HG02884 (cell line): Measurements from ENCODE around the gene SLC6A18.
"Not testable (repeated sequence)": the region's sequence is repeated elsewhere in the genome, so short reads cannot be mapped to it uniquely, and the experiment has no call there.

ENCODE experiments used
- ATAC-seq: cut with Tn5 transposase; IDR thresholded peaks from one replicate; pipeline ENCODE4 v1.9.1; 2021; ENCODE audit warnings: mild to moderate bottlenecking, moderate library complexity; ENCODE audit not compliant: unreplicated experiment

SLC6A18 gene

DNA sequence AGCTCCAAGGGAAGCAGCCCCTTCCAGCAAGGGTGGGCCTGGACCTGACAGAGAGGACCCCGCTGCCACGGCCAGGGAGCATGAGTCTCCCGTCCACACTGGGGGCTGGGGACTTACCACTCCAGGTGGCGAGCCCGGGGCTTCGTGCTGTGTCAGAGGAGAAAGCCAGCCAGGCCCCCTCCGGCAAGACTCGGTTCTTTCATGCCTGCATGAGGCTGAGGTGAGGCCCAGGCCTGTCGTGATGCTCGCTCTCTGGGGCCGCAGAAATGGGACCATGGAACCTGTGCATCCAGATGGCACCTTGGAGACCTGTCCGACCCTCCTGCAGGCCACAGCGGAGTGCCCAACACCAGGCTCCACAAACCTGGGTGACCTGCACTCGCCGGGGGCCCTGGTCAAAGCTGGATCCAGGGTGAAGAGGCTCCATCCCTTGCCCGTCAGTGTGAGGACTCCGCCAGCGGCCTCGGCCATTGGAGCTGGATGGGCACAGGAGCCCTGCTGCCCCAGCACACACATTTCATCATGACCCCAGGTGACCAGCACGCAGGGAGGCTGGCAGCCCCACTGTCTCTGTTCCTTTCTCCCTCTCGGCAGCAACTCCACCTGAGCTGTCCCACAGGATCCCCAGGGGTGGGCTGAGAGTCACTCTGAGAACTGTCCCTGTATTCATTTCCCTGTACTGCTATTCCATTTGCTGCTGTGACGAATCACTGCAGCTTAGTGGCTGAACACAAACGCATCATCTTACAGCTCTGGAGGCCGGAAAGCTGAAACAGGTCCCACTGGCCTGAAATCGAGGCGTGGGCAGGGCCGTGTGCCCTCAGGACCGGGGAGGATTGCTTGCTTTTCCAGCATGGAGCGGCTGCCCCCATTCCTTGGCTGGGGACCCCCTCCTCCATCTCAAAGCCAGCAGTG, 24.4 kb downstream of the SLC6A18 start:
- ATAC-seq, result no peak

DNA sequence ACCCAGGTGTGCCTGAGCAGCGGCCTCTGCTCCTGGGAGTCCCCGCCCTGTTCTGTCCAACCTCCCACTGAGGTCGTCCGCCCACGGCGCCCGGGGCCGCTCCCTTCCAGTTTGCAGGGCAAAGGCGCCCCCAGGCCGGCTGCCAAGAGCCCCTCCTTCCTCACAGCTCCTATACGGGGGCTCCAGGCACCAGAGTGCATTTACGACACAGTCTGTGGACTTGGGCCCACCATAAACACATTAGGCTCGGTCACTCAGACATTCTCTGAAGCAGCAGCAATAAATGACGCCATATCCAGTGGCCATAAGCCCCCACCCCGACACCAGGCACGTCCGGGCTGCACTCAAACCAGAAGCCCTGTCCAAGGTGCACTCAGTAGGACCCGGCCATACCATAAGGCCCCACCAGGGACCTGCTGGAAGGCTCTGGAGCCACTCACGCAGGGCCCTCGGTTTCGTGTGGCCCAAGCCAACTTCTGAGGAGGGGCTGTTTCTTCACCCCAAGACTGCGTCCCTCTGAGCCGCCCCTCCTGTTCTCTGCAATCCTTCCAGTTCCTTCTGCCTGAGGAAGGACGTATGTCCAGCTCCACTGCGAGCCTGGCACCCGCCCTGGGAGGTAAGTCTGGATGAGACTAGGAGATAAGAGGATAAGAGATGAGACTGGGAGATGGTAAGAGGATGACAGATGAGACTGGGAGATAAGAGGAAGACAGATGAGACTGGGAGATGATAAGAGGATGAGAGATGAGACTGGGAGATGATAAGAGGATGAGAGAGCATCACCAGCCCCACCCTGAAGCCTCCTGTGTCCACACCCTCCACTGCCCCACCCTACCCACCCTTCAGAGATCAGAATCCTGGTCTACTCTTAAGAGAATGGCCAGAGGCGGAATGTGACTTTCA, 26.7 kb downstream of the SLC6A18 start:
- no peak for ATAC-seq

DNA sequence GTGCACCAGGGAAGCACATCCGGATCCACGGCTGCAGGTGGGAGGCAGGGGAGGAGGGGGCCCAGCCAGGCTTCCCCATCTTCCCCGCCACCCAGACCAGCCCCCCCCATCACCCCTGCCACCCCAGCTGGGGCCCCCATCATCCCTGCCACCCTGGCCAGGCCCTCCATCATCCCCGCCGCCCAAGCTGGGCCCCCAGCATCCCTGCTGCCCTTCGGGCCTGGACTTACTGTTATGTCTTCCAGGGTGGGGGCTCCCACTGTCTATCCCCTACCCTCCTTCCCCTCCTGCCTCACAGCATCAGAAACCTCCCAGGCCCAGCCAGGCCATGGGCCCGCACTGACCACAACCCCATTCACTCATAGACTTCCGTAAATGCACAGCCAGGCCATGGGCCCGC, 27.5 kb downstream of the SLC6A18 start:
- ATAC-seq, result no peak

DNA sequence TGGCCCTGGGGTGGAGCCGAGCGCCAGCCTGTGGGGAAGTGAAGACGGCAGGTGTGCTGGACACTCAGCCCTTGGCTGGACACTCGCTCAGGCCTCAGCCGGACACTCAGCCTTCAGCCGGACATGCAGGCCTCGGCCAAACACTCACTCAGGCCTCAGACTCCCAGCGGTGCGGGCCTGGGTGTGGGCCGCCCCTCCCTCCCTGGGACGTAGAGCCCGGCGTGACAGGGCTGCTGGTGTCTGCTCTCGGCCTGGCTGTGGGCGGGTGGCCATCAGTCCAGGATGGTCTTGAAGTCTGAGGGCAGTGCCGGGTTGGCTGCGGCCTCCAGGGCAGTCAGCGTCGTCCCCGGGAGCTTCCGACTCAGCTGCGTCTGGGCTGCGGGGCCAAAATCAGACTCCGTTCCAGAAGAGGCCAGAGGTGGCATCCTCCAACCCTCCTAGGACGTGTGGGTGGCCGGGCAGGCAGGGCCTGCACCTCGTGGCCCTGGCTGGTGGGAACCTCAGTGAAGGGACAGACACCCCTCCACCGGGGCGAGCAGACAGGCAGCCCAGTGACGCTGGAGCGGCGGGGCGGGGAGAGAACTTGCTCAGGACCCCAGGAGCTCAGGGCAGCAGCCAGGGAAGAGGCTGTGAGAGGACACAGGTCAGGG, 28.4 kb downstream of the SLC6A18 start:
- ATAC-seq, result no peak

DNA sequence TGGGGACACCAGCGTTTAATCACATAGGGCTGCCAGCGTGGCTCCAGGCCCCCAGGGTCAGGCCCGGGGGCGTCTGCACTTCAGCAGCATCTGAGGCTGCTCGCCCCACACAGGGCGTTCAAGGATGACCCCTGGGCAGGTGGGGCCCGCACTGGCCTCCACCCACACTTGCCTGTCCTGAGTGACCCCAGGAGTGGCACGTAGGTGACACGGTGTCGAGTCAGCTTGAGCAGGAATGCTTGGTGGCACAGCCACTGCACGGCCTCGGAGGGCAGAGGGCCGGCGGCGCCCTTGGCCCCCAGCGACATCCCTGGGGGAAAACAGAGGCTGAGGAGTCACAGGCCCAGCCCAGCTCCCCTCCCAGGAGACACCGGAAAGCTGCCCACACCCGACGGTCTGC, 29.0 kb downstream of the SLC6A18 start:
- ATAC-seq, result no peak

DNA sequence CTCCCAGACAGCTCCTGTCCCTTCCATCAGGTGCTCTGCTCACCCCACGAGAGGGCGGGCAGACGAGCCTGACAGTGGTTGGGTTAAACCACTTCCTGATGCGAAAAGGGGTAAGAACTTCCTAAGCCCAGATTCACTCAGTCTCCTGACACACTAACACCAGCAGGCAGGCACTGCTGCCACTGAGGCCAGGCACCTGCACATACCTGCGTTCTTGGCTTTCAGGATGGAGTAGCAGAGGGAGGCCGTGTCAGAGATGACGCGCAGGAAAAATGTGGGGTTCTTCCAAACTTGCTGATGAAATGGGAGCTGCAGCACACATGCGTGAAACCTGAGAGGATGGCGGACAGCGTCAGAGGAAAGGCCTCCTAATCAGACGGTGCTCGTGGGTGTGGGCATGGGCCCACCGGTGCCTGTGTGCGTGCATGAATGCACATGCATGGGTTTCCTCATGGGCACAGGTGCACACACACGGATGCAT, 29.9 kb downstream of the SLC6A18 start:
- ATAC-seq, result no peak

DNA sequence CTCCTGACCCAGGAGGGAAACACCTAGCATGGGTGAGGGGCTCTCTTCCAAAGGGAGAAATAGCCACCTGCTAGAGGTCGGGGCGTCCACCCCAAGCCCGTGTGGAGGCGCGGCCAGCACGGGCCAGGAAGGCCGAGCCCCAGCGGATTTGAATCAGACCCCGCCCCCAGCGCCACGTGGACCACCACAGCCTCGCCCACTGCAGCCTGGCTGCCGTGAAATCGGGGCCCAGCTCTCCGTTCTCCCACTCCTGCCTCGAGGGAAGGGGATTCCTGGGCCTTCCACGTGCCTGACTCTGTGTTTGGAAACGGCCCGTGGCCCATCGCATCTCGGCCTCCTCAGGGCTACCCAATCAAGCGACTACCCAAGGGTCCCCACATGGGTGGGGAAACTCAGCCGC, 31.6 kb downstream of the SLC6A18 start:
- ATAC-seq, result no peak

DNA sequence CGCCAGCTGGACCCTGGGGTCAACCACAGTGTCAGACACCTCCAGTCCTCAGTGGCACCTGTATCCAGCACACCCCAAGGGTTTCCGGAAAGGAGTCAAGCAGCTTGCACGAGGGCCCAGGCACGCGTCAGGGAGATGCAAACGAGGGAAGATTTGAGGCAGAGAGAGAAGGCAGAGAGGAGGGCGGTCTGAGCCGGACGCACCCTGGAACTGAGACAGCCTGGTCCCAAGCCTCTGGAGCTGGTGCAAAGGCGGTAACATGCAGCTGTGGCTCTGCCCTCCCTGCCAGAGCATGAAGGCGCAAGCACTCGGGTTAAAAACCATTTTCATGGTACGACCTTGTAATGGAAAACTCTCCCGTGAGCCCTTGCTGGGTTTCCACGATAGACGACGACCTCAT, 32.2 kb downstream of the SLC6A18 start:
- ATAC-seq, result no peak

DNA sequence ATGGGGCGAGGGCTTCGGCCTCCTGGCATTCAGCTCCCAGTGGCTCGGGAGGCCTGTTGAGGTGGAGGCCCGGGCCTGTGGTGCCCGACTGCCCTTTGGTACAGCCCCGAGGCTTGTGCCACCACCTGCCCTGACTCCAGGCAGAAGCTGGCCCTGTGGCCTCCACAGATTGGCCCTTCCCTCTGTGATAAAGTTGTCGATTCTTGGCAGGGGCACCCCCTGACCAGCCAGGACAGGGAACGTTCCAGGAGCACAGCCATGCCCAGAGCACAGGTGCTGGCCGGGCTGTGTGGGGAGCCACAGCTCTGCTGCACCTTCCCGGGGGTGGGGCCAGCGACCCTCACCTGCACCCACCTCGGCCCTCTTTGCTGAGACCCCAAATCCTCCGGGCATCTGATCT, 32.7 kb downstream of the SLC6A18 start:
- ATAC-seq, result no peak

DNA sequence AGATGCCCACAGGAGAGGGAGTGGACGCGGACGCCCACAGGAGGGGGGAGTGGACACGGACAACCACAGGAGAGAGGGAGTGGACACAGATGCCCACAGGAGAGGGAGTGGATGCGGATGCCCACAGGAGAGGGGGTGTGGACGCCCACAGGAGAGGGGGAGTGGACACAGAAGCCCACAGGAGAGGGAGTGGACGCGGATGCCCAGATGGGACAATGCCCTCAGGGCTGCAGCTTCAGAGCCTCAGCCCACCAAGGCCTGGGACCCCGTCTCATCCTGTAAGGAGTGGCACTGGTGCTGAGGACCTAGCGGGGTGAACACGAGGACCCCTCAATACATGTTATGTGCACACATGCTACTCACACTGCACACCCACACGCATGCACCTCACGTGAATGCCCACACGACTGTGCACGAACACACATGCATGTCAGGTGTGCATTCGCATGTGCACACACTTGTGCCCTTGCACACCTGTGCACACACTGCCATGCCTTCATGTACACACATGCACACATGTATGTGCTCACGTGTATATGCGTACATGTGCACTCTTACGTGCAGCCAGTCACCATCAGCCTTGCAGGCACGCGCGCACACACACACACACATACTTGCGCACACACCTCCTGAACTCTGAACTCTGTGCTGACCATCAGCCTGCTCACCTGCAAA, 34.8 kb downstream of the SLC6A18 start:
- ATAC-seq, result no peak

DNA sequence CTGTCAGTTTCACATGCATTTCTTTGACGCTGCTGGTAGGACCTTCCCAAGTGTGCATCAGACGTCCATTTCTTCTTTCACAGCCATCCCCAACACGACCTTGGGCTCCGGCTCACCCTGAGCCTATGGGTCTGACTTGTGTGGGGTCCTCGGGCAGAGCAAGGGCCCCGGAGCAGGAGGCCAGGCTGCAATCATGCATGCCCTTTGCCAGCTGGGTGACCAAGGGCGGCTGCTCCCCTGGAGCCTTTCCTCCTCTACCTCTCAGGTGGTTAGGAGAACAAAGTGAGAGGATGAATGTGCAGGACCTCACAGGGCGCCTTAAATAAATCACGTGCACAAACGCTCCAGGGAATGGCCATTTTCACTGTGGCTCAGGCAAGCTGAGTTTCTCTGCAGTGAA, 36.5 kb downstream of the SLC6A18 start:
- no peak for ATAC-seq

DNA sequence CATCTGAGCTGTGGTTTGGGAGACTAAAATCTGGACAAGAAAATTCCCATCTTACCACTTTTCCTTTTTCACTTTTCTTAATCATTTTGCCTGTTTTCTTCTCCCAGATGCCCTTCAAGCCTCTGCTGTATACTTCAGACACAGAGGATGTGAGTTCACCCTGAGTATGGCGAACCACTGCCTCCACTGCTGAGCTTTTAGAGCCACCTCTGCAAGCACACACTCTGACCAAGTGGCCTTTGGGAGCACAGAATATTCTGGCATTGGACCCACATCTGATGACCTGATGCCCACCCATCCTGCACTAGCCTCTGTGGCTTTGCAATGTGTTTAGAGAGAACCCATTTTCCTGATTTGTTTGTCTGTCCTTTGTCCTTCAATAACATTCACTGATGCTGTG, 37.2 kb downstream of the SLC6A18 start:
- ATAC-seq, result no peak

DNA sequence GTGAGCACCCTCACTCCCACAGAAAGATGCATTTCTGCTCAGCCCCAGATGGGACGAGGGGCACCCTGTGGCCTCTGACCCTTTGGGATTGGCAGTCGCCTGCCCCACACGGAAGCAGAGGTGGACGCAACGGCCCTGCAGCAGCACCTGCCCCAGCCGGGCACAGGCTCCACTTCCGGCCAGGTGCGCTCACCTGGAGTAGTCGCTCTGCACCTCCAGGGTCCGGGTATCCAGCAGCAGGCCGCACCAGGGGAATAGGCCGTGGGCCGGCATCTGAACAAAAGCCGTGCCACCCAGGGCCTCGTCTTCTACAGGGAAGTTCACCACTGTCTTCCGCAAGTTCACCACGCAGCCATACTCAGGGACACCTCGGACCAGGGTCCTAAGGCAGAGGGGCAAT, 39.0 kb downstream of the SLC6A18 start:
- no peak for ATAC-seq

DNA sequence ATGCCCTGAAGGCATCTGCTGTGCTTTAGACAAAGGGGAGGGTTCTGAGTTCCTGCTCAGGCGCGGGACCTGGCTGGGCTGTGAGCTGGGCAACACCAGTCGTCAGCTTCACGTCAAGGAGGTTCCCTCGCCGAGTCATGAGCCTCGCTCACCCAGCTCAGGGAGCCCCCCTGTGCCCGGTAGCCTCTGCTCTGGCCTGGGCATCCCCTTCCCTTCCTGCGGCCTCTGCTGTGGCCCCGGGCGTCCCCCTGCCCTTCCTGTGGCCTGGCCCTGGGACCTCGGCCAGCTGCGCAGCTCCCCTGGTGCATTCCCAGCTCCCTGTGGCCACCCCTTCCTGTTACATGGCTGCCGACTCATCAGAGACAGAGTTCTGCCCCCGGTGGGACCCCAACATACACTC, 39.8 kb downstream of the SLC6A18 start:
- no peak for ATAC-seq

DNA sequence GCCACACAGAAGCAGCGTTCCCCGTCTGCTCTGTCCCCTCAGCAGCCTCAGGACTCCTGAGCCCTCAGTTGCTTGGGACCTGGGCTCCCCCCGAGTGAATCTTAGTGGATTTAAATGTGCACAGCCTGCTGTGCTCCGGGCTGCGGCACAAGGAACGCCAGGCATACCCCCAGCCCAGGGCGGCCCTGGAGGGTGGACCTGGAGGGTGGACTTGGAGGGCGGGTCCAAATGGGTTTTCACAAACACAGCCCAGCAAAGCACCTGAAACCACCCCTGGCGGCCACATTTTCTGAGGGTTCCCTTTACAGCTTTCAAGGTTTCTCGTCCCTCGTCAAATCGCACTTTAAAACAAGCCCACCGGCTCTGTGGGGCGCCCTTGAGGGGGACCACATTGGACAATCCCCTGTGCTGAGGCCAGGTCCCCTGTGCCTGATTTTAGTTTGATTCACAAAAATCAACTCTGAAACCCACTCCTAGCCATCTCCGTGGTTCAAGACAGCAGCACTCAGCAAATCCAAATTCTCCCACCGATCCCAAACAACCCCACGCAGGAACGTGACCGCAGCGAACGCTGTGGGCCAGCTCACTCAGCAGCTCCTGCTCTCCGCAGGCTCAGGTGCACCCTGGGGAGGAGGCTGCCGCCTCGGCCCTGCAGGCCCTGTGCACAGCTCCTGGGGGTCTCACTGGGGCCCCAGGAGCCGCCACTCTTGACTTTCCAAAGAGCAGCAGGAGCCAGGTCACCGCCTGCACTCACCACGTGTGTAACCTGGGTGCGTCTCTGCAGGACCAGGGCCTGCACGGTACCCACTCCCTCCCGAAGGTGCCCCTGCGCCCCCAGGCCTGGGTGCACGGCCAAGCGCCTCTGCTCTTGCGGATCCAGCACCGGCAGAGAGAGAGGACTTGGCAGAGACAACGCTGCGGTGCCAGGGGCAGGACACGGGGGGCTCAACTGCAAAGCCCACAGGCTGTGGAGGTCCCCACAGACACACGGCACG, 40.6 kb downstream of the SLC6A18 start:
- no peak for ATAC-seq

DNA sequence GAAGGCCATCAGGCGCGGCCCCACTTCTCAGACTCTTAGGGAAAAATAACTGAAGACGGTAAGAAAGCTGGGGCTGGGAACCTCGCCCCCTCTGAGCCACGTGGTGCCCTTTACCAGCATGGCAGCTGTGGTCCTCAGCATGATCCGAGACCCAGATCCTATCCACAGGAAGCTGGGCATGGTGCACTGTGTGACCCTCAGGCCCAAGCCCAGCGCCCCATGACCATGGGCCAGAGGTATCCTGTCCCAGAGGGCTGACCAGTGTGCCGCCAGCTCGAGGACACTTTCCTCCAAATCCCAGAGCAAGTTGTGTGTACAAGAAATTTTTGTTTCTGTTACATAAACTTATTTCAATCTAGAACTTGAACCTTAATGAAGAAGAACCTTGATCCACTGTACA, 41.6 kb downstream of the SLC6A18 start:
- ATAC-seq, result no peak

DNA sequence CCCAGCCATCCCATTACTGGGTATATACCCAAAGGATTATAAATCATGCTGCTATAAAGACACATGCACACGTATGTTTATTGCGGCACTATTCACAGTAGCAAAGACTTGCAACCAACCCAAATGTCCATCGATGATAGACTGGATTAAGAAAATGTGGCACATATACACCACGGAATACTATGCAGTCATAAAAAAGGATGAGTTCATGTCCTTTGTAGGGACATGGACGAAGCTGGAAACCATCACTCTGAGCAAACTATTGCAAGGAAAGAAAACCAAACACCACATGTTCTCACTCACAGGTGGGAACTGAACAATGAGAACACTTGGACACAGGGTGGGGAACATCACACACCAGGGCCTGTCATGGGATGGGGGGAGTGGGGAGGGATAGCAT, 42.3 kb downstream of the SLC6A18 start:
- ATAC-seq, result not testable (repeated sequence)

DNA sequence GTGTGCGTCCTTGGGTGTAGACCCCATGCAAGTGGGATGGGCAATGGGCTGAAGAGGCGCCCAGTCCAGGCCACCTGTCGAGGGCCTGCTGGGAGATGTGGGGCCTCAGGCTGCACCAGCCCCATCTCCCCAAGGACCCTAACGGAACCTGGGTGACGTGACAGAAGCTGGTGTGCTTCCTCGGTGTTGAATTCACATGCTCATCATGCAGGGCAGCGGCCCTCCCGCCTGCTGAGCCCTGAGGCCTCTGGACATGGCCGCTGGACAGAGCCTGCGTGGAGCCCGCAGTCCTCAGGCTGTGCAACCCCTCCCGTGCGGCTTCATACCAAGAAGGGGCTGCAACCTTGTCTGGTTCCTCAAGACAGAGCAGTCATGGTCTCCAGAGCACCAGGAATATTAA, 42.9 kb downstream of the SLC6A18 start:
- ATAC-seq, result no peak

DNA sequence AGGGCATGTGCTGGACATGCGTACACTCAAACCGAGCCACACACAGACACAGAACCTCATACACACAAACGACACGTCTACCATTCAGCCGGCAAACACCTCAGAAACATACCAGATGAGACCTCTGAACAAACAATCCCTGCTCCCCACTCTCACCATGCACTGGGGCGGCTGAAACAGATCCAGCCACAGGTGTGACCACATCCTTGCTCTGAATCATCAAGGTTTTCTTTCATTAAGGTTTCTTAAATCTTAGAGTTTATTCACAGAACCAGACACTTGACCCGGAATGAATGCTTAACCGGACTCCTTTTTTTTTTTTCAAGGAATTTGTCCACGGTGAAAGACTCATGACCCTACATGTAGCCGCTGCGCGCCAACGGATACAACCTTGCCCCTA, 43.5 kb downstream of the SLC6A18 start:
- ATAC-seq, result no peak

DNA sequence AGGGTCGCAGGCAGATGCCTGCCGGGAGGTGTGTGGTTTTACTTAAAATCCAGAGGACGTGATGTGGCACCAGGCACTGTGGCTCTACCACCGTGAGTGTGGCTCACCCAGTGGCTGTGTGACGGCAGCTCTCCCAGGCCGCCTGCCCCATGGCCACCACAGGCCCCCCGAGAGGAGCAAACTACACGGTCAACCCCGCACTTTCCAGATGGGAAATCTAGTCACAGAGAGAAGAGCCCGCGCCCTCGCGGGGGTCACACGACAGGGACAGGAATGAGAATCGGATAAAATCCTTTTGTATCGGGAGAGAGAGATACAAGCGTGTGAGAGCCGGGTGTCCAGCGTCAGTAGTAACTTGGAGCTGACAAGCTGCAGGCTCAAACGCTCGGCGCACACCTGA, 45.2 kb downstream of the SLC6A18 start:
- ATAC-seq, result no peak
